PC-9 (cell line): Measurements from ENCODE around the gene APCDD1. TPM values are rescaled to one million over a fixed set of nuclear protein-coding genes. Genes with fewer than 3 reads are reported as not detected.
A peak's percentile ranks its signal among the peaks of the same experiment; 100 is the strongest.

Source experiments
- BruUV-seq: library from RNA; stranded (reverse); fragments of 400-500 nt; replicated peaks from 2 replicates; lab custom pipeline; 2021; lab: Mats Ljungman, UMichigan
- CTCF ChIA-PET: fragments of 300-600 bp; sonication (Branson Sonifier 250); formaldehyde crosslinking; loops from one replicate; lab custom pipeline; 2022; ENCODE audit warnings: antibody characterized with exemption; lab: Charles Lee
- POLR2A ChIA-PET: fragments of 300-600 bp; sonication (Branson Sonifier 250); formaldehyde crosslinking; loops from one replicate; lab custom pipeline; 2022; ENCODE audit warnings: antibody characterized with exemption; ENCODE audit not compliant: unreplicated experiment; lab: Charles Lee
- DNase-seq, 2 experiments: peaks; one replicate each; pipeline versions ENCODE4 v3.0.0 to v3.0.0-alpha.2; 2015 to 2022; ENCODE audit warnings: mixed read lengths in 1 of 2
- H2AFZ ChIP-seq: fragments of 200-600 bp; sonication (generic); 2 replicates; pipeline ENCODE4 v1.8.1; 2017; ENCODE audit warnings: antibody characterized with exemption
- H3F3A ChIP-seq: fragments of 200-600 bp; sonication (generic); 2 replicates; pipeline ENCODE4 v1.8.1; 2017; ENCODE audit warnings: antibody characterized with exemption, mild to moderate bottlenecking, low read depth; ENCODE audit not compliant: insufficient read depth
- H3K27ac ChIP-seq: fragments of 200-600 bp; sonication (generic); 2 replicates; pipeline ENCODE4 v1.6.1; 2016; ENCODE audit warnings: mixed run types
- H3K27me3 ChIP-seq: fragments of 200-600 bp; sonication (generic); 2 replicates; pipeline ENCODE4 v1.6.1; 2016; ENCODE audit warnings: low read depth, mixed run types; ENCODE audit not compliant: insufficient read depth
- H3K36me3 ChIP-seq: fragments of 200-600 bp; sonication (generic); 2 replicates; pipeline ENCODE4 v1.6.1; 2016; ENCODE audit warnings: low read depth, mixed run types
- H3K4me1 ChIP-seq: fragments of 200-600 bp; sonication (generic); replicated peaks from 2 replicates; pipeline ENCODE4 v1.6.1; 2016; ENCODE audit warnings: mixed run types; ENCODE audit not compliant: insufficient read depth
- H3K4me2 ChIP-seq: fragments of 200-600 bp; sonication (generic); 2 replicates; pipeline ENCODE4 v1.6.1; 2017; ENCODE audit warnings: mixed run types
- H3K4me3 ChIP-seq: fragments of 200-600 bp; sonication (generic); 2 replicates; pipeline ENCODE4 v1.6.1; 2016; ENCODE audit warnings: mixed run types
- H3K79me2 ChIP-seq: fragments of 200-600 bp; sonication (generic); 2 replicates; pipeline ENCODE4 v1.6.1; 2017; ENCODE audit warnings: low read depth, mixed run types
- H3K9me2 ChIP-seq: fragments of 200-600 bp; sonication (generic); 2 replicates; pipeline ENCODE4 v1.8.1; 2017; ENCODE audit warnings: mild to moderate bottlenecking; ENCODE audit not compliant: insufficient read depth
- H3K9me3 ChIP-seq: fragments of 200-600 bp; sonication (generic); 2 replicates; pipeline ENCODE4 v1.8.1; 2016; ENCODE audit warnings: low read depth; ENCODE audit not compliant: insufficient read depth
- H4K20me1 ChIP-seq: fragments of 200-600 bp; sonication (generic); 2 replicates; pipeline ENCODE4 v1.8.1; 2017; ENCODE audit not compliant: insufficient read depth
- EZH2 ChIP-seq: fragments of 200-600 bp; sonication (generic); IDR thresholded peaks from 2 replicates; pipeline ENCODE4 v1.8.0; 2017; ENCODE audit warnings: antibody characterized with exemption, low read depth
- intact Hi-C: fragments of 100-400 bp; cut with micrococcal nuclease; formaldehyde crosslinking; loops from one replicate; pipeline ENCODE4 v1.10.0; 2022; ENCODE audit not compliant: unreplicated experiment
- total RNA-seq: library from RNA; stranded (reverse); gene quantifications from 2 replicates; pipeline ENCODE4 v1.2.3, GENCODE V29; 2021
- TF ChIP-seq, protein P1 (sequence below): fragments of 200-600 bp; sonication (generic); conservative IDR thresholded peaks from 2 replicates; pipeline ENCODE4 v1.6.1; 2017; ENCODE audit warnings: mixed run types, antibody characterized with exemption, mild to moderate bottlenecking, moderate library complexity

Gene APCDD1
- total RNA-seq, 1 experiment from 2014 or later = not detected

GRCh38 chr18:10519999-10520935 is 65.8 kb downstream of the APCDD1 start:
- no peak overlapping the region for H3K4me3 ChIP-seq
- BruUV-seq = no TSS peak
- intact Hi-C loops = loop anchor here (1.0 to 10.0 kb wide), 3 partner anchors 549 to 945 kb away; no protein-coding TSS in a partner anchor
- H2AFZ ChIP-seq = no peak overlapping the region
- H3F3A ChIP-seq = no peaks in the 10 kb centered on the region
- POLR2A ChIA-PET = no interaction called here
- no peak overlapping the region for H3K27ac ChIP-seq
- H3K4me2 ChIP-seq = no peak overlapping the region
- peaks cover 7% of the 10 kb centered on the region for H3K4me1 ChIP-seq
- H4K20me1 ChIP-seq = no peaks in the 10 kb centered on the region
- no peaks in the 10 kb centered on the region for H3K36me3 ChIP-seq
- peak; percentile 54 to 70 for DNase-seq
- CTCF ChIA-PET = interaction anchor here (0.7 to 1.1 kb wide), 2 partner anchors 837 to 945 kb away, joined by 3 to 5 read pairs; no protein-coding TSS in a partner anchor
- TF ChIP-seq, protein P1, sequence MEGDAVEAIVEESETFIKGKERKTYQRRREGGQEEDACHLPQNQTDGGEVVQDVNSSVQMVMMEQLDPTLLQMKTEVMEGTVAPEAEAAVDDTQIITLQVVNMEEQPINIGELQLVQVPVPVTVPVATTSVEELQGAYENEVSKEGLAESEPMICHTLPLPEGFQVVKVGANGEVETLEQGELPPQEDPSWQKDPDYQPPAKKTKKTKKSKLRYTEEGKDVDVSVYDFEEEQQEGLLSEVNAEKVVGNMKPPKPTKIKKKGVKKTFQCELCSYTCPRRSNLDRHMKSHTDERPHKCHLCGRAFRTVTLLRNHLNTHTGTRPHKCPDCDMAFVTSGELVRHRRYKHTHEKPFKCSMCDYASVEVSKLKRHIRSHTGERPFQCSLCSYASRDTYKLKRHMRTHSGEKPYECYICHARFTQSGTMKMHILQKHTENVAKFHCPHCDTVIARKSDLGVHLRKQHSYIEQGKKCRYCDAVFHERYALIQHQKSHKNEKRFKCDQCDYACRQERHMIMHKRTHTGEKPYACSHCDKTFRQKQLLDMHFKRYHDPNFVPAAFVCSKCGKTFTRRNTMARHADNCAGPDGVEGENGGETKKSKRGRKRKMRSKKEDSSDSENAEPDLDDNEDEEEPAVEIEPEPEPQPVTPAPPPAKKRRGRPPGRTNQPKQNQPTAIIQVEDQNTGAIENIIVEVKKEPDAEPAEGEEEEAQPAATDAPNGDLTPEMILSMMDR = peak; percentile 74
- TF ChIP-seq EZH2 = no peak
- H3K9me2 ChIP-seq = no peaks in the 10 kb centered on the region
- no peaks in the 10 kb centered on the region for H3K9me3 ChIP-seq
- H3K79me2 ChIP-seq = no peaks in the 10 kb centered on the region
- 0 out of 2 replicates have a peak, but pooled peaks cover 3% of the 10 kb centered on the region for H3K27me3 ChIP-seq

DNA sequence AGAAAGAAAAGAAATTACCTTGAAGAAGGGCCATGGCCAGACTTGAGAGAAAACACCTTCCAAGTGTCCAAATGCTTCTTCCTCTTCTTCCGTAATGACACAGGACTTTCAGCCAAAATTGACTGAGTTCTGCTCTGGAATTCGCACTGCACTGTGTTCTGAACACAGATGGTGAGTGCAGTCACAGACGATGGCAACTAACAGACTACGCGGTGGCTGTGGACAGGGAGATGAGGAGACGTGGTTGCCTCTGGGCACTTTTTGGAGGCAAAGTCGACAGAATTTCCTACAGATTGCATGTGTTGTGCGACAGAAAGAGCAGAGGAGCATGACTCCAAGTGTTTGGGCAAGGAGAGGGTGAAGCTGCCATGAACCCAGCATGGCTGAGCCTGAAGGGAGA is 67.1 kb downstream of the APCDD1 start:
- H3K4me2 ChIP-seq = no peak overlapping the region
- ChIA-PET POLR2A (no interaction called here), CTCF (no interaction called here)
- no TSS peak for BruUV-seq
- peaks cover 11% of the 10 kb centered on the region for H3K4me1 ChIP-seq
- H3K9me3 ChIP-seq = no peaks in the 10 kb centered on the region
- no peaks in the 10 kb centered on the region for H3K27me3 ChIP-seq
- H3K4me3 ChIP-seq = no peak overlapping the region
- H3K9me2 ChIP-seq = no peaks in the 10 kb centered on the region
- H3F3A ChIP-seq = peaks cover 3% of the 10 kb centered on the region; the same call in 1 of the 2 replicates
- no peak for DNase-seq
- peaks cover 4% of the 10 kb centered on the region for H3K79me2 ChIP-seq
- H3K27ac ChIP-seq = no peak overlapping the region
- intact Hi-C loops = loop anchor here (10.0 kb wide), 1 partner anchor 947 kb away; no protein-coding TSS in a partner anchor
- no peak overlapping the region for H2AFZ ChIP-seq
- no peaks in the 10 kb centered on the region for H3K36me3 ChIP-seq
- TF ChIP-seq EZH2 = no peak
- 0 out of 2 replicates have a peak, but pooled peaks cover 3% of the 10 kb centered on the region for H4K20me1 ChIP-seq

GRCh38 chr18:10522574-10522973 is 68.1 kb downstream of the APCDD1 start:
- DNase-seq = no peak
- Histone ChIP-seq H3K4me2 (no peak overlapping the region), H3K27ac (no peak overlapping the region), H3K79me2 (peaks cover 14% of the 10 kb centered on the region), H3K9me3 (no peaks in the 10 kb centered on the region), H3K9me2 (no peaks in the 10 kb centered on the region), H3K4me3 (no peak overlapping the region), H3K36me3 (no peaks in the 10 kb centered on the region), H3F3A (peaks cover 5% of the 10 kb centered on the region; the same call in 1 of the 2 replicates), H2AFZ (no peak overlapping the region), H4K20me1 (peaks cover 9% of the 10 kb centered on the region; the same call in 1 of the 2 replicates), H3K27me3 (no peaks in the 10 kb centered on the region), H3K4me1 (peaks cover 16% of the 10 kb centered on the region)
- no peak for TF ChIP-seq EZH2
- TF ChIP-seq, protein P1 = no peak
- intact Hi-C loops = loop anchor here (10.0 kb wide), 1 partner anchor 948 kb away; no protein-coding TSS in a partner anchor
- POLR2A ChIA-PET = interaction anchor here (0.6 kb wide), 1 partner anchor 1897 kb away, joined by 4 read pairs; no protein-coding TSS in a partner anchor
- CTCF ChIA-PET = no interaction called here
- BruUV-seq = no TSS peak
